PC-9 (cell line): Measurements from ENCODE around the gene SPTAN1. TPM values are rescaled to one million over a fixed set of nuclear protein-coding genes. Genes with fewer than 3 reads are reported as not detected.

Experiments used
- BruUV-seq: library from RNA; stranded (reverse); fragments of 400-500 nt; replicated peaks from 2 replicates; lab custom pipeline; 2021; lab: Mats Ljungman, UMichigan
- CTCF ChIA-PET: fragments of 300-600 bp; sonication (Branson Sonifier 250); formaldehyde crosslinking; loops from one replicate; lab custom pipeline; 2022; ENCODE audit warnings: antibody characterized with exemption; lab: Charles Lee
- POLR2A ChIA-PET: fragments of 300-600 bp; sonication (Branson Sonifier 250); formaldehyde crosslinking; loops from one replicate; lab custom pipeline; 2022; ENCODE audit warnings: antibody characterized with exemption; ENCODE audit not compliant: unreplicated experiment; lab: Charles Lee
- DNase-seq, 2 experiments: peaks; one replicate each; pipeline versions ENCODE4 v3.0.0 to v3.0.0-alpha.2; 2015 to 2022; ENCODE audit warnings: mixed read lengths in 1 of 2
- H2AFZ ChIP-seq: fragments of 200-600 bp; sonication (generic); 2 replicates; pipeline ENCODE4 v1.8.1; 2017; ENCODE audit warnings: antibody characterized with exemption
- H3F3A ChIP-seq: fragments of 200-600 bp; sonication (generic); 2 replicates; pipeline ENCODE4 v1.8.1; 2017; ENCODE audit warnings: antibody characterized with exemption, mild to moderate bottlenecking, low read depth; ENCODE audit not compliant: insufficient read depth
- H3K27ac ChIP-seq: fragments of 200-600 bp; sonication (generic); 2 replicates; pipeline ENCODE4 v1.6.1; 2016; ENCODE audit warnings: mixed run types
- H3K27me3 ChIP-seq: fragments of 200-600 bp; sonication (generic); 2 replicates; pipeline ENCODE4 v1.6.1; 2016; ENCODE audit warnings: low read depth, mixed run types; ENCODE audit not compliant: insufficient read depth
- H3K36me3 ChIP-seq: fragments of 200-600 bp; sonication (generic); 2 replicates; pipeline ENCODE4 v1.6.1; 2016; ENCODE audit warnings: low read depth, mixed run types
- H3K4me1 ChIP-seq: fragments of 200-600 bp; sonication (generic); replicated peaks from 2 replicates; pipeline ENCODE4 v1.6.1; 2016; ENCODE audit warnings: mixed run types; ENCODE audit not compliant: insufficient read depth
- H3K4me2 ChIP-seq: fragments of 200-600 bp; sonication (generic); 2 replicates; pipeline ENCODE4 v1.6.1; 2017; ENCODE audit warnings: mixed run types
- H3K4me3 ChIP-seq: fragments of 200-600 bp; sonication (generic); 2 replicates; pipeline ENCODE4 v1.6.1; 2016; ENCODE audit warnings: mixed run types
- H3K79me2 ChIP-seq: fragments of 200-600 bp; sonication (generic); 2 replicates; pipeline ENCODE4 v1.6.1; 2017; ENCODE audit warnings: low read depth, mixed run types
- H3K9me2 ChIP-seq: fragments of 200-600 bp; sonication (generic); 2 replicates; pipeline ENCODE4 v1.8.1; 2017; ENCODE audit warnings: mild to moderate bottlenecking; ENCODE audit not compliant: insufficient read depth
- H3K9me3 ChIP-seq: fragments of 200-600 bp; sonication (generic); 2 replicates; pipeline ENCODE4 v1.8.1; 2016; ENCODE audit warnings: low read depth; ENCODE audit not compliant: insufficient read depth
- H4K20me1 ChIP-seq: fragments of 200-600 bp; sonication (generic); 2 replicates; pipeline ENCODE4 v1.8.1; 2017; ENCODE audit not compliant: insufficient read depth
- CTCF ChIP-seq: fragments of 200-600 bp; sonication (generic); conservative IDR thresholded peaks from 2 replicates; pipeline ENCODE4 v1.6.1; 2017; ENCODE audit warnings: mixed run types, antibody characterized with exemption, mild to moderate bottlenecking, moderate library complexity
- EZH2 ChIP-seq: fragments of 200-600 bp; sonication (generic); IDR thresholded peaks from 2 replicates; pipeline ENCODE4 v1.8.0; 2017; ENCODE audit warnings: antibody characterized with exemption, low read depth
- intact Hi-C: fragments of 100-400 bp; cut with micrococcal nuclease; formaldehyde crosslinking; loops from one replicate; pipeline ENCODE4 v1.10.0; 2022; ENCODE audit not compliant: unreplicated experiment
- total RNA-seq: library from RNA; stranded (reverse); gene quantifications from 2 replicates; pipeline ENCODE4 v1.2.3, GENCODE V29; 2021

The SPTAN1 gene
- total RNA-seq, 1 experiment from 2014 or later = 214 TPM

- intact Hi-C loops = no loop called here
Measured at GRCh38 chr9:128617943-128618342, 65.6 kb downstream of the SPTAN1 start.

GRCh38 chr9:128619127-128619526 is 66.7 kb downstream of the SPTAN1 start:
- POLR2A ChIA-PET = no interaction called here
- intact Hi-C loops = no loop called here
- no TSS peak for BruUV-seq

More at GRCh38 chr9:128617943-128618342, 65.6 kb downstream of the SPTAN1 start:
- Histone ChIP-seq H3K36me3 (0 out of 2 replicates have a peak, but pooled peaks cover 12% of the 10 kb centered on the region), H3K4me1 (no peaks in the 10 kb centered on the region), H3K9me2 (no peaks in the 10 kb centered on the region), H3K4me3 (no peak overlapping the region), H3K79me2 (no peaks in the 10 kb centered on the region), H2AFZ (no peak overlapping the region), H3K27me3 (no peaks in the 10 kb centered on the region), H3F3A (peaks cover 2% of the 10 kb centered on the region; the same call in 1 of the 2 replicates), H4K20me1 (no peaks in the 10 kb centered on the region), H3K4me2 (no peak overlapping the region), H3K9me3 (no peaks in the 10 kb centered on the region), H3K27ac (no peak overlapping the region)
- DNase-seq = no peak
- BruUV-seq = no TSS peak
- CTCF ChIA-PET = no interaction called here
- TF ChIP-seq CTCF (no peak), EZH2 (no peak)
- POLR2A ChIA-PET = no interaction called here

GRCh38 chr9:128619779-128620178 is 67.4 kb downstream of the SPTAN1 start:
- H3K9me3 ChIP-seq = no peaks in the 10 kb centered on the region
- no peak overlapping the region for H3K4me2 ChIP-seq
- ChIA-PET CTCF (no interaction called here), POLR2A (no interaction called here)
- TF ChIP-seq EZH2 = no peak
- TF ChIP-seq CTCF = no peak
- H3K36me3 ChIP-seq = 0 out of 2 replicates have a peak, but pooled peaks cover 6% of the 10 kb centered on the region
- intact Hi-C loops = no loop called here
- H3F3A ChIP-seq = no peaks in the 10 kb centered on the region
- no peak for DNase-seq
- no peak overlapping the region for H3K27ac ChIP-seq
- H3K79me2 ChIP-seq = no peaks in the 10 kb centered on the region
- BruUV-seq = no TSS peak
- H2AFZ ChIP-seq = no peak overlapping the region
- no peaks in the 10 kb centered on the region for H3K9me2 ChIP-seq
- H4K20me1 ChIP-seq = no peaks in the 10 kb centered on the region
- H3K27me3 ChIP-seq = no peaks in the 10 kb centered on the region
- no peaks in the 10 kb centered on the region for H3K4me1 ChIP-seq
- no peak overlapping the region for H3K4me3 ChIP-seq

More at GRCh38 chr9:128619127-128619526, 66.7 kb downstream of the SPTAN1 start:
- Histone ChIP-seq H3K27me3 (no peaks in the 10 kb centered on the region), H3K27ac (no peak overlapping the region), H4K20me1 (no peaks in the 10 kb centered on the region), H3K4me1 (no peaks in the 10 kb centered on the region), H3K9me2 (no peaks in the 10 kb centered on the region), H3F3A (peaks cover under 1% of the 10 kb centered on the region; the same call in 1 of the 2 replicates), H3K79me2 (no peaks in the 10 kb centered on the region), H3K9me3 (no peaks in the 10 kb centered on the region), H3K36me3 (0 out of 2 replicates have a peak, but pooled peaks cover 7% of the 10 kb centered on the region), H3K4me3 (no peak overlapping the region), H3K4me2 (no peak overlapping the region), H2AFZ (no peak overlapping the region)
- TF ChIP-seq CTCF (no peak), EZH2 (no peak)
- no peak for DNase-seq
- CTCF ChIA-PET = no interaction called here
